Right lobe of liver (tissue), 6 donors: ENCODE measurements around the gene KRT8. TPM values are rescaled to one million over a fixed set of nuclear protein-coding genes. Genes with fewer than 3 reads are reported as not detected.

Experiments
- ATAC-seq, 4 donors: fragments of 200-7000 bp; cut with Tn5 transposase; one replicate each; pipeline ENCODE4 v1.9.1; 2020; ENCODE audit warnings: mild to moderate bottlenecking in 4 of 4, moderate library complexity in 4 of 4
- DNase-seq, 3 donors: peaks; one replicate each; pipeline ENCODE4 v3.0.0-alpha.2; 2020
- H3K27ac ChIP-seq, 3 donors: fragments of 200-600 bp; one replicate each; pipeline ENCODE4 v1.8.0; 2022
- H3K27me3 ChIP-seq, 2 donors: fragments of 200-600 bp; one replicate each; pipeline ENCODE4 v1.8.0; 2022
- H3K36me3 ChIP-seq, 4 donors: fragments of 200-600 bp; sonication (generic) in 1 of 4; one replicate each; pipeline versions ENCODE4 v1.5.1 to v1.8.0; 2017 to 2022; ENCODE audit warnings: control low read depth in 1 of 4
- H3K4me1 ChIP-seq, 4 donors: fragments of 200-600 bp; sonication (generic) in 1 of 4; one replicate each; pipeline versions ENCODE4 v1.5.1 to v1.8.0; 2017 to 2022; ENCODE audit warnings: control low read depth in 1 of 4
- H3K4me3 ChIP-seq, 3 donors: fragments of 200-600 bp; one replicate each; pipeline ENCODE4 v1.8.0; 2022
- H3K9me3 ChIP-seq, 4 donors: fragments of 200-600 bp; sonication (generic) in 1 of 4; one replicate each; pipeline versions ENCODE4 v1.5.1 to v1.8.0; 2017 to 2022; ENCODE audit warnings: control low read depth in 1 of 4
- CTCF ChIP-seq, 4 donors: fragments of 200-600 bp in 3 of 4; fragments of 450-650 bp in 1 of 4; IDR thresholded peaks; one replicate each; pipeline versions ENCODE4 v1.5.1 to v1.8.0; 2016 to 2022; ENCODE audit warnings: antibody characterized with exemption in 4 of 4, mild to moderate bottlenecking in 2 of 4
- POLR2A ChIP-seq: fragments of 450-650 bp; IDR thresholded peaks from one replicate; pipeline ENCODE4 v1.6.1; 2017; ENCODE audit warnings: antibody characterized with exemption, mild to moderate bottlenecking
- WGBS: methylation state at CpG from one replicate; pipeline ENCODE4 v1.1.6; 2018; ENCODE audit warnings: low coverage, low lambda C conversion rate; ENCODE audit not compliant: insufficient coverage; ENCODE audit errors: missing lambda C conversion rate; 5-methylcytosine and 5-hydroxymethylcytosine counted together
- intact Hi-C, 2 donors: fragments of 100-400 bp; cut with DNase I; formaldehyde crosslinking; loops; one replicate each; pipeline versions ENCODE4 v1.11.2 to v1.14.1; 2022
- total RNA-seq, 6 experiments: library from RNA; depleted of rRNA in 2 of 6; stranded (reverse); fragments of >200 nt in 2 of 6; fragmentation: NEBNext Ultra II Directional in 3 of 6; extraction: Animal tissue kit (Norgen Biotek cat#: 25700) in 3 of 6; gene quantifications; one replicate each; pipeline versions ENCODE4 v1.1.0 to v1.2.4, GENCODE V29; 2016 to 2023
- donor health status: DM: no; HTN: yes; CAD: no.
- donor health status: DM: no; HTN: no; CAD: no.
- donor health status: DM: no; HTN: no; CAD: no.
- donor health status: DM: no; HTN: yes; CAD: no.
- donor health status: DM: no; HTN: yes; CAD: no.

The KRT8 gene
- total RNA-seq, 6 experiments from 2014 or later, result 149 to 1,003 (median 436) TPM

GRCh38 chr12:52926596-52927234 lies 21.8 kb upstream of the KRT8 start:
- DNase-seq (no peak), ATAC-seq (no peak)
- H3K4me3 ChIP-seq, result no peak overlapping the region
- H3K27ac ChIP-seq, result peak overlapping the region; percentile 57 to 81 (median 81)
- 82% methylated on average over 4 of the region's 4 CpGs for WGBS
- H3K36me3 ChIP-seq, result no peaks in the 10 kb centered on the region
- H3K4me1 ChIP-seq, result peaks cover 0 to 30% (median 17%) of the 10 kb centered on the region in 4 donors
- intact Hi-C loops, result no loop called here
- no peak for TF ChIP-seq CTCF (IDR thresholded peaks at IDR 0.05)
- TF ChIP-seq POLR2A, result no peak
- no peaks in the 10 kb centered on the region for H3K9me3 ChIP-seq
- no peaks in the 10 kb centered on the region for H3K27me3 ChIP-seq

GRCh38 chr12:52925717-52926595 lies 21.1 kb upstream of the KRT8 start:
- DNase-seq (peak in 2 of 3 donors; percentile 68 to 76), ATAC-seq (peak; percentile 58 to 73 (median 70))
- H3K4me1 ChIP-seq, result peaks cover 0 to 30% (median 17%) of the 10 kb centered on the region in 4 donors
- H3K36me3 ChIP-seq, result no peaks in the 10 kb centered on the region
- no peaks in the 10 kb centered on the region for H3K27me3 ChIP-seq
- no peaks in the 10 kb centered on the region for H3K9me3 ChIP-seq
- intact Hi-C loops, result no loop called here
- WGBS, result 30% methylated on average over 4 of the region's 7 CpGs
- TF ChIP-seq CTCF (IDR thresholded peaks at IDR 0.05) (no peak), POLR2A (no peak)
- H3K27ac ChIP-seq, result peak overlapping the region; percentile 51 to 81 (median 81)
- no peak overlapping the region for H3K4me3 ChIP-seq

GRCh38 chr12:52924764-52925716 lies 20.2 kb upstream of the KRT8 start:
- DNase-seq, result no peak
- no peaks in the 10 kb centered on the region for H3K9me3 ChIP-seq
- peak overlapping the region; percentile 51 to 81 (median 56) for H3K27ac ChIP-seq
- intact Hi-C loops, result no loop called here
- no peak overlapping the region for H3K4me3 ChIP-seq
- peaks cover 0 to 30% (median 17%) of the 10 kb centered on the region in 4 donors for H3K4me1 ChIP-seq
- WGBS, result 78% methylated on average over 8 of the region's 11 CpGs
- no peaks in the 10 kb centered on the region for H3K27me3 ChIP-seq
- peak in 1 of 4 donors; percentile 9 for ATAC-seq
- no peaks in the 10 kb centered on the region for H3K36me3 ChIP-seq
- TF ChIP-seq POLR2A, result no peak
- no peak for TF ChIP-seq CTCF (IDR thresholded peaks at IDR 0.05)

- ATAC-seq (no peak), DNase-seq (no peak)
- intact Hi-C loops, result no loop called here
- H3K4me3 ChIP-seq, result no peak overlapping the region
- WGBS, result 86% methylated on average over 1 of the region's 1 CpG
- peaks cover 0 to 18% (median 11%) of the 10 kb centered on the region in 4 donors for H3K4me1 ChIP-seq
- no peaks in the 10 kb centered on the region for H3K27me3 ChIP-seq
- TF ChIP-seq POLR2A (no peak), CTCF (IDR thresholded peaks at IDR 0.05) (no peak)
- H3K9me3 ChIP-seq, result no peaks in the 10 kb centered on the region
- H3K27ac ChIP-seq, result no peak overlapping the region
- no peaks in the 10 kb centered on the region for H3K36me3 ChIP-seq
These were observed 16.8 kb upstream of the KRT8 start for GRCh38 chr12:52921488-52922165.
